ENCODE data around the gene BICD1. TPM values are rescaled to one million over a fixed set of nuclear protein-coding genes. Genes with fewer than 3 reads are reported as not detected.
"Not testable (repeated sequence)": the region's sequence is repeated elsewhere in the genome, so short reads cannot be mapped to it uniquely, and the experiment has no call there.

Gene BICD1
- total RNA-seq, 6 experiments from 2014 or later: 1.0 to 4.9 (median 2.1) TPM

- intact Hi-C loops (cut with DNase I): no loop called here
- Histone ChIP-seq H3K36me3 (no peaks in the 10 kb centered on the region), H3K9me3 (no peaks in the 10 kb centered on the region), H3K27me3 (no peaks in the 10 kb centered on the region), H3K4me1 (no peaks in the 10 kb centered on the region), H3K4me3 (no peak overlapping the region), H3K27ac (no peak overlapping the region)
- no peak for TF ChIP-seq POLR2A (IDR thresholded peaks at IDR 0.05)
- TF ChIP-seq CTCF (IDR thresholded peaks at IDR 0.05): no peak
- WGBS (ENCODE audit: insufficient coverage, low coverage, low lambda C conversion rate, missing lambda C conversion rate): 96% methylated on average over 2 of the region's 2 CpGs
- ATAC-seq: no peak
- no peak for DNase-seq
Measured at GRCh38 chr12:32274665-32275064, 168.0 kb downstream of the BICD1 start.

GRCh38 chr12:32275520-32275919 lies 168.9 kb downstream of the BICD1 start:
- H3K36me3 ChIP-seq; H3K27ac ChIP-seq; intact Hi-C loops (cut with DNase I); H3K4me3 ChIP-seq; H3K27me3 ChIP-seq; H3K9me3 ChIP-seq; DNase-seq; H3K4me1 ChIP-seq; ATAC-seq: not testable (repeated sequence)
- WGBS (ENCODE audit: insufficient coverage, low coverage, low lambda C conversion rate, missing lambda C conversion rate): 76% methylated on average over 7 of the region's 17 CpGs

- Histone ChIP-seq H3K9me3 (no peaks in the 10 kb centered on the region), H3K36me3 (no peaks in the 10 kb centered on the region), H3K27me3 (no peaks in the 10 kb centered on the region), H3K4me1 (no peaks in the 10 kb centered on the region), H3K27ac (no peak overlapping the region), H3K4me3 (no peak overlapping the region)
- 81% methylated on average over 2 of the region's 2 CpGs for WGBS (ENCODE audit: insufficient coverage, low coverage, low lambda C conversion rate, missing lambda C conversion rate)
- ATAC-seq: no peak
- intact Hi-C loops (cut with DNase I): no loop called here
- TF ChIP-seq POLR2A (IDR thresholded peaks at IDR 0.05): no peak
- TF ChIP-seq CTCF (IDR thresholded peaks at IDR 0.05): no peak
- no peak for DNase-seq
Measured at GRCh38 chr12:32277774-32278173, 171.1 kb downstream of the BICD1 start.

- intact Hi-C loops (cut with DNase I): no loop called here
- H3K4me3 ChIP-seq: no peak overlapping the region
- no peaks in the 10 kb centered on the region for H3K27me3 ChIP-seq
- ATAC-seq: no peak
- no peaks in the 10 kb centered on the region for H3K36me3 ChIP-seq
- WGBS (ENCODE audit: insufficient coverage, low coverage, low lambda C conversion rate, missing lambda C conversion rate): 81% methylated on average over 3 of the region's 3 CpGs
- no peak for DNase-seq
- H3K27ac ChIP-seq: no peak overlapping the region
- TF ChIP-seq POLR2A (IDR thresholded peaks at IDR 0.05) (no peak), CTCF (IDR thresholded peaks at IDR 0.05) (no peak)
- H3K4me1 ChIP-seq: no peaks in the 10 kb centered on the region
- no peaks in the 10 kb centered on the region for H3K9me3 ChIP-seq
Measured at GRCh38 chr12:32281098-32281497, 174.5 kb downstream of the BICD1 start.

- Histone ChIP-seq H3K27me3 (no peaks in the 10 kb centered on the region), H3K4me1 (no peaks in the 10 kb centered on the region), H3K4me3 (no peak overlapping the region), H3K27ac (no peak overlapping the region), H3K36me3 (no peaks in the 10 kb centered on the region), H3K9me3 (no peaks in the 10 kb centered on the region)
- ATAC-seq (no peak), DNase-seq (no peak)
- intact Hi-C loops (cut with DNase I): no loop called here
- no peak for TF ChIP-seq CTCF (IDR thresholded peaks at IDR 0.05)
- 92% methylated on average over 9 of the region's 9 CpGs for WGBS (ENCODE audit: insufficient coverage, low coverage, low lambda C conversion rate, missing lambda C conversion rate)
Measured at GRCh38 chr12:32284561-32284960, 177.9 kb downstream of the BICD1 start.

Measured in right lobe of liver (tissue), 6 donors.